ENCODE data around the gene MICALL1. TPM values are rescaled to one million over a fixed set of nuclear protein-coding genes. Genes with fewer than 3 reads are reported as not detected.

MICALL1 gene
- total and polyA plus RNA-seq, 2 of the 13 experiments (the other 11 are each of a cell fraction or from before 2014, with no cell fraction given): 7.6 to 10.6 TPM

DNA sequence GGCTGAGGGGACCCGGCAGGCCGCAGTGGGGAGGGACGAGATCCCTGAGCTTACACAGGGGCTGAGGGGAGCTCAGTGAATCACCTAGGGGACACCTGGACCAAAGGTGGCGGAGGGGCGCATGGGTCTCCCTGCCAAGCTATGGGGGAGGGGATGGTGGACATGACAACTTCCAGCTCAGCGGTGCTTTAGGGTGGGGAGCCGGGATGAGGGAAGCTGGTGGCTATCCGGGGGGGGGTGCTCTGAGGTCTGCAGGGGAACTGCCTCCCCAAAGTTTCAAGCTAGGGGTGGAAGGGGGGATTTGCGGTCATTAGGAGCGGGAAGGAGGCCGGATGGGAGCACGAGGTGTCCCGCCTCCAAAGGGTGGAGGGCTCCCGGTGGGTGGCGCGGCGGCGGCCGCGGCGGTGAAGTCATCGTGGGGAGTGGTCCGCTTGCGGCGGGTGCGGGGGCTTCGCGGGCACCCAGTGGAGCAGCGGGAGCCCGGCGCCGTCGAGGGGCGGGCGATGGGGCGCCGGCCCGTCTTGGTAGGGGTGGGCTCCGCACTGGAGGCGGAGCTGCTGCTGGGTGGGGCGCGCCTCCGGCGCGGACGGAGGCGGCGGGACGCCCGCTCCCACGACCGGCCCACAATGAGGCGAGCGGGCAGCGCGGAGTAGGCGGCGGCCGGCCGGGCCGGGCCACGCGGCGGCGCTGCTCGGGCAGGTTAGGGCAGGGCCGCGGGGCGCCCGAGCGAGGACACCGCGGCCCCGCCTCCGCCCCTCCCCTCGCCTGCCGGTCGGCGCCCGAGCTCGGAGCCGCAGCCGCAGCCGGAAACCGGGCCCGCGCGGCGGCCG lies at the start of gene MICALL1 (continued):
- TF ChIP-seq ZEB1 (IDR thresholded peaks at IDR 0.05; ENCODE audit: insufficient replicate concordance, low read depth) (no peak), ZNF383 (CRISPR knock-in tag; IDR thresholded peaks at IDR 0.05; ENCODE audit: borderline replicate concordance) (no peak), MTF1 (CRISPR knock-in tag; IDR thresholded peaks at IDR 0.05) (no peak), ZNF207 (IDR thresholded peaks at IDR 0.05; ENCODE audit: borderline replicate concordance) (no peak), ZNF598 (CRISPR knock-in tag; IDR thresholded peaks at IDR 0.05; ENCODE audit: borderline replicate concordance) (0 out of 2 replicates have a peak, but pooled peaks have one; percentile 49)
- TF ChIP-seq, protein P1, sequence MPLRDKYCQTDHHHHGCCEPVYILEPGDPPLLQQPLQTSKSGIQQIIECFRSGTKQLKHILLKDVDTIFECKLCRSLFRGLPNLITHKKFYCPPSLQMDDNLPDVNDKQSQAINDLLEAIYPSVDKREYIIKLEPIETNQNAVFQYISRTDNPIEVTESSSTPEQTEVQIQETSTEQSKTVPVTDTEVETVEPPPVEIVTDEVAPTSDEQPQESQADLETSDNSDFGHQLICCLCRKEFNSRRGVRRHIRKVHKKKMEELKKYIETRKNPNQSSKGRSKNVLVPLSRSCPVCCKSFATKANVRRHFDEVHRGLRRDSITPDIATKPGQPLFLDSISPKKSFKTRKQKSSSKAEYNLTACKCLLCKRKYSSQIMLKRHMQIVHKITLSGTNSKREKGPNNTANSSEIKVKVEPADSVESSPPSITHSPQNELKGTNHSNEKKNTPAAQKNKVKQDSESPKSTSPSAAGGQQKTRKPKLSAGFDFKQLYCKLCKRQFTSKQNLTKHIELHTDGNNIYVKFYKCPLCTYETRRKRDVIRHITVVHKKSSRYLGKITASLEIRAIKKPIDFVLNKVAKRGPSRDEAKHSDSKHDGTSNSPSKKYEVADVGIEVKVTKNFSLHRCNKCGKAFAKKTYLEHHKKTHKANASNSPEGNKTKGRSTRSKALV (CRISPR knock-in tag; IDR thresholded peaks at IDR 0.05): no peak
- TF ChIP-seq, protein P2, sequence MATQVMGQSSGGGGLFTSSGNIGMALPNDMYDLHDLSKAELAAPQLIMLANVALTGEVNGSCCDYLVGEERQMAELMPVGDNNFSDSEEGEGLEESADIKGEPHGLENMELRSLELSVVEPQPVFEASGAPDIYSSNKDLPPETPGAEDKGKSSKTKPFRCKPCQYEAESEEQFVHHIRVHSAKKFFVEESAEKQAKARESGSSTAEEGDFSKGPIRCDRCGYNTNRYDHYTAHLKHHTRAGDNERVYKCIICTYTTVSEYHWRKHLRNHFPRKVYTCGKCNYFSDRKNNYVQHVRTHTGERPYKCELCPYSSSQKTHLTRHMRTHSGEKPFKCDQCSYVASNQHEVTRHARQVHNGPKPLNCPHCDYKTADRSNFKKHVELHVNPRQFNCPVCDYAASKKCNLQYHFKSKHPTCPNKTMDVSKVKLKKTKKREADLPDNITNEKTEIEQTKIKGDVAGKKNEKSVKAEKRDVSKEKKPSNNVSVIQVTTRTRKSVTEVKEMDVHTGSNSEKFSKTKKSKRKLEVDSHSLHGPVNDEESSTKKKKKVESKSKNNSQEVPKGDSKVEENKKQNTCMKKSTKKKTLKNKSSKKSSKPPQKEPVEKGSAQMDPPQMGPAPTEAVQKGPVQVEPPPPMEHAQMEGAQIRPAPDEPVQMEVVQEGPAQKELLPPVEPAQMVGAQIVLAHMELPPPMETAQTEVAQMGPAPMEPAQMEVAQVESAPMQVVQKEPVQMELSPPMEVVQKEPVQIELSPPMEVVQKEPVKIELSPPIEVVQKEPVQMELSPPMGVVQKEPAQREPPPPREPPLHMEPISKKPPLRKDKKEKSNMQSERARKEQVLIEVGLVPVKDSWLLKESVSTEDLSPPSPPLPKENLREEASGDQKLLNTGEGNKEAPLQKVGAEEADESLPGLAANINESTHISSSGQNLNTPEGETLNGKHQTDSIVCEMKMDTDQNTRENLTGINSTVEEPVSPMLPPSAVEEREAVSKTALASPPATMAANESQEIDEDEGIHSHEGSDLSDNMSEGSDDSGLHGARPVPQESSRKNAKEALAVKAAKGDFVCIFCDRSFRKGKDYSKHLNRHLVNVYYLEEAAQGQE (IDR thresholded peaks at IDR 0.05; ENCODE audit: borderline replicate concordance in 1 of 2, low read depth in 1 of 2, low read length in 2 of 2): no peak
- TF ChIP-seq, protein P3, sequence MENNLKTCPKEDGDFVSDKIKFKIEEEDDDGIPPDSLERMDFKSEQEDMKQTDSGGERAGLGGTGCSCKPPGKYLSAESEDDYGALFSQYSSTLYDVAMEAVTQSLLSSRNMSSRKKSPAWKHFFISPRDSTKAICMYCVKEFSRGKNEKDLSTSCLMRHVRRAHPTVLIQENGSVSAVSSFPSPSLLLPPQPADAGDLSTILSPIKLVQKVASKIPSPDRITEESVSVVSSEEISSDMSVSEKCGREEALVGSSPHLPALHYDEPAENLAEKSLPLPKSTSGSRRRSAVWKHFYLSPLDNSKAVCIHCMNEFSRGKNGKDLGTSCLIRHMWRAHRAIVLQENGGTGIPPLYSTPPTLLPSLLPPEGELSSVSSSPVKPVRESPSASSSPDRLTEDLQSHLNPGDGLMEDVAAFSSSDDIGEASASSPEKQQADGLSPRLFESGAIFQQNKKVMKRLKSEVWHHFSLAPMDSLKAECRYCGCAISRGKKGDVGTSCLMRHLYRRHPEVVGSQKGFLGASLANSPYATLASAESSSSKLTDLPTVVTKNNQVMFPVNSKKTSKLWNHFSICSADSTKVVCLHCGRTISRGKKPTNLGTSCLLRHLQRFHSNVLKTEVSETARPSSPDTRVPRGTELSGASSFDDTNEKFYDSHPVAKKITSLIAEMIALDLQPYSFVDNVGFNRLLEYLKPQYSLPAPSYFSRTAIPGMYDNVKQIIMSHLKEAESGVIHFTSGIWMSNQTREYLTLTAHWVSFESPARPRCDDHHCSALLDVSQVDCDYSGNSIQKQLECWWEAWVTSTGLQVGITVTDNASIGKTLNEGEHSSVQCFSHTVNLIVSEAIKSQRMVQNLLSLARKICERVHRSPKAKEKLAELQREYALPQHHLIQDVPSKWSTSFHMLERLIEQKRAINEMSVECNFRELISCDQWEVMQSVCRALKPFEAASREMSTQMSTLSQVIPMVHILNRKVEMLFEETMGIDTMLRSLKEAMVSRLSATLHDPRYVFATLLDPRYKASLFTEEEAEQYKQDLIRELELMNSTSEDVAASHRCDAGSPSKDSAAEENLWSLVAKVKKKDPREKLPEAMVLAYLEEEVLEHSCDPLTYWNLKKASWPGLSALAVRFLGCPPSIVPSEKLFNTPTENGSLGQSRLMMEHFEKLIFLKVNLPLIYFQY (CRISPR knock-in tag; IDR thresholded peaks at IDR 0.05; ENCODE audit: borderline replicate concordance): peak; percentile 25; the same call in 1 of the 2 replicates
